Measurements from ENCODE around the gene ECHDC3. TPM values are rescaled to one million over a fixed set of nuclear protein-coding genes. Genes with fewer than 3 reads are reported as not detected.
"Not testable (repeated sequence)": the region's sequence is repeated elsewhere in the genome, so short reads cannot be mapped to it uniquely, and the experiment has no call there.

ECHDC3 gene
- total RNA-seq, 1 donor from 2014 or later: 0.18 TPM

DNA sequence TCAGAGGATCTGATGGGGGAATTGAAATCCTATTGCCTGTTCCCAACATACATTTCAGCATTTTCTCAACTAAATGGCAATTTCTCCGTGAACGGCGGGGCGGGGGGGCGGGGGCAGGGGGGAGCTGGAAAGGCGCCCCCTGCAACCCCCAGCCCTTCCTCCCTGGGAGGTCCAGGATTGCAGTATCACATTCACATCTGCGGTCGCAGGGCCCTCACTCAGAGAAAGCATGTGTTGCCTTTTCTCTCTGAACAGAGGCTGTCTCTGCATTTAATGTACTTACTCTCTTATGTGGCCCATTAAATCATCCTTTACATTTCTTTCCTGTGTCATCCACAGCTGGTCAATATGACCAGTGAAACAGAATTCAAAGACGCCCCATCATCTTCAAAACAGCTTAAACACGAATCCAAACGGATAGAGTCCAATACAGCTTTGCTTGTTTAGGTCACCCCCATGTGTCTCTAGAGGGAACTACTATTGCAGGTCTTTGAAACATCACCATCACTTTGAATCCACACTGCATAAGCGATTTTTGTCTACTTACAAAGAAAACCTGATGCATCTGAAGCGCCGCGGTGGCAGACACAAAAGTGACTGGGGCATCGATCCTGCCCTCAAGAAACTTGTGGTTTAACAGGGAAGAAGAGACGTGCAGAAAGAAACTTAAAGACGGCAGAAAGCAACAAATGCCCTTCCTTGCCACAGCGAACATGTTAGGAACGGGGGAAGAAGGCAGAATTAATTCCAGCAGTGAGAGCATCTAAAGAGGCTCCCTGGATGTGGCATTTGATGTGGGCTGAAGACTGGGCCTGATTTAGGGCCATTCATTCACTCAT, 17.0 kb upstream of the ECHDC3 start:
- Mint-ChIP-seq H3K27me3 (ENCODE audit: insufficient read depth) (peaks cover 39% of the 10 kb centered on the region), H3K4me3 (no peak overlapping the region), H3K36me3 (ENCODE audit: low read depth) (peaks cover 3% of the 10 kb centered on the region), H3K4me1 (ENCODE audit: low read depth) (peaks cover 6% of the 10 kb centered on the region), H3K27ac (no peak overlapping the region), H3K9me3 (peaks cover 11% of the 10 kb centered on the region)
- no peak for DNase-seq (ENCODE audit: low spot score)
- intact Hi-C loops (cut with micrococcal nuclease): loop anchor here (1.0 kb wide), 1 partner anchor 210 kb away; no protein-coding TSS in a partner anchor

DNA sequence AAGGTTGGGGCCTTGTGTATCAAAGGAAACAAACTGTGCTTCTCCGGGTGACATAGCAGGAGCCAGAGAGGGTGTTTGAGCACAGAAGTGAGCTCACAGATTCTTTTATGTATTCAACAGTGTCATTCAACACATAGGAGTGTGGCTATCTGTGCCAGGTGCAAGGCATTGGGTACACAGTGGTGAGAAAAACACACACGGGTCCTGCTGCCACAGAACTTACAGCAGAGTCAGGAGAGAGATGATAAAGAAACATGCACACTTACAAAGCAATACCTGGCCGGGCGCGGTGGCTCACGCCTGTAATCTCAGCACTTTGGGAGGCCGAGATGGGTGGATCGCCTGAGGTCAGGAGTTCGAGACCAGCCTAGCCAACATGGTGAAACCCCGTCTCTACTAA, 16.3 kb upstream of the ECHDC3 start:
- peaks cover 3% of the 10 kb centered on the region for H3K36me3 Mint-ChIP-seq (ENCODE audit: low read depth)
- peaks cover 14% of the 10 kb centered on the region for H3K9me3 Mint-ChIP-seq
- no peak for DNase-seq (ENCODE audit: low spot score)
- H3K4me3 Mint-ChIP-seq: no peak overlapping the region
- intact Hi-C loops (cut with micrococcal nuclease): loop anchor here (1.0 kb wide), 1 partner anchor 211 kb away; no protein-coding TSS in a partner anchor
- peaks cover 6% of the 10 kb centered on the region for H3K4me1 Mint-ChIP-seq (ENCODE audit: low read depth)
- H3K27me3 Mint-ChIP-seq (ENCODE audit: insufficient read depth): peaks cover 33% of the 10 kb centered on the region
- no peak overlapping the region for H3K27ac Mint-ChIP-seq

- Mint-ChIP-seq H3K27ac (no peak overlapping the region), H3K9me3 (peaks cover 14% of the 10 kb centered on the region), H3K36me3 (ENCODE audit: low read depth) (peaks cover 3% of the 10 kb centered on the region), H3K4me1 (ENCODE audit: low read depth) (peaks cover 6% of the 10 kb centered on the region), H3K4me3 (no peak overlapping the region), H3K27me3 (ENCODE audit: insufficient read depth) (peaks cover 21% of the 10 kb centered on the region)
- intact Hi-C loops (cut with micrococcal nuclease): no loop called here
- DNase-seq (ENCODE audit: low spot score): no peak
These were observed 14.6 kb upstream of the ECHDC3 start for GRCh38 chr10:11727563-11727962.

DNA sequence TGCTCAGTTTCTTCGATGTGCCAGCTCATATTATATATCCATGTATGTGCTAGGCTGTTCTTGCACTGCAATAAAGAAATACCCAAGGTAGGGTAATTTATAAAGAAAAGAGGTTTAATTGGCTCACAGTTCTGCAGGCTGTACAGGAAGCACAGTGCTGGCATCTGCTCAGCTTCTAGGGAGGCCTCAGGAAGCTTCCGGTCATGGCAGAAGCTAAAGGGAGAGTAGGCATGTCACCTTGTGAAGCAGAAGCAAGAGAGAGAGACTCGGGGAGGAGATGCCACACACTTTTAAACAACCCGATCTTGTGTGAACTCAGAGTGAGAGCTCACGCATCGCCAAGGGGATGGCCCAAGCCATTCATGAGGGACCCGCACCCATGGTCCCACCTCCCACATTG, 13.8 kb upstream of the ECHDC3 start:
- peaks cover 3% of the 10 kb centered on the region for H3K36me3 Mint-ChIP-seq (ENCODE audit: low read depth)

GRCh38 chr10:11729790-11730315, 12.3 kb upstream of the ECHDC3 start:
- intact Hi-C loops (cut with micrococcal nuclease): no loop called here
- Mint-ChIP-seq H3K9me3 (peaks cover 14% of the 10 kb centered on the region), H3K4me1 (ENCODE audit: low read depth) (peaks cover 6% of the 10 kb centered on the region), H3K4me3 (no peak overlapping the region), H3K27ac (no peak overlapping the region), H3K27me3 (ENCODE audit: insufficient read depth) (peaks cover 17% of the 10 kb centered on the region), H3K36me3 (ENCODE audit: low read depth) (peaks cover 3% of the 10 kb centered on the region)
- no peak for DNase-seq (ENCODE audit: low spot score)

More for the DNA sequence above, 13.8 kb upstream of the ECHDC3 start:
- H3K27ac Mint-ChIP-seq: no peak overlapping the region
- no peak for DNase-seq (ENCODE audit: low spot score)
- peaks cover 6% of the 10 kb centered on the region for H3K4me1 Mint-ChIP-seq (ENCODE audit: low read depth)
- H3K4me3 Mint-ChIP-seq: no peak overlapping the region
- intact Hi-C loops (cut with micrococcal nuclease): no loop called here
- peaks cover 17% of the 10 kb centered on the region for H3K27me3 Mint-ChIP-seq (ENCODE audit: insufficient read depth)
- peaks cover 14% of the 10 kb centered on the region for H3K9me3 Mint-ChIP-seq

GRCh38 chr10:11730779-11731178, 11.4 kb upstream of the ECHDC3 start:
- Mint-ChIP-seq H3K4me1 (ENCODE audit: low read depth) (no peaks in the 10 kb centered on the region), H3K27ac (no peak overlapping the region), H3K4me3 (no peak overlapping the region), H3K9me3 (peaks cover 14% of the 10 kb centered on the region), H3K27me3 (ENCODE audit: insufficient read depth) (peaks cover 10% of the 10 kb centered on the region), H3K36me3 (ENCODE audit: low read depth) (peaks cover 3% of the 10 kb centered on the region)
- intact Hi-C loops (cut with micrococcal nuclease): no loop called here
- DNase-seq (ENCODE audit: low spot score): no peak

- intact Hi-C loops (cut with micrococcal nuclease); H3K36me3 Mint-ChIP-seq (ENCODE audit: low read depth); H3K4me3 Mint-ChIP-seq; H3K4me1 Mint-ChIP-seq (ENCODE audit: low read depth); H3K27ac Mint-ChIP-seq; DNase-seq (ENCODE audit: low spot score): not testable (repeated sequence)
- Mint-ChIP-seq H3K27me3 (ENCODE audit: insufficient read depth) (peaks cover 20% of the 10 kb centered on the region), H3K9me3 (peaks cover 18% of the 10 kb centered on the region)
These were observed 5.4 kb upstream of the ECHDC3 start for GRCh38 chr10:11736767-11737166.

- not testable (repeated sequence) for H3K4me1 Mint-ChIP-seq (ENCODE audit: low read depth)
These were observed 4.7 kb upstream of the ECHDC3 start for GRCh38 chr10:11737258-11738032.

GRCh38 chr10:11740907-11741306, 1.3 kb upstream of the ECHDC3 start:
- H3K4me1 Mint-ChIP-seq (ENCODE audit: low read depth): no peaks in the 10 kb centered on the region
- intact Hi-C loops (cut with micrococcal nuclease): no loop called here
- H3K4me3 Mint-ChIP-seq: no peak overlapping the region
- H3K36me3 Mint-ChIP-seq (ENCODE audit: low read depth): no peaks in the 10 kb centered on the region
- H3K9me3 Mint-ChIP-seq: peaks cover 18% of the 10 kb centered on the region
- no peak overlapping the region for H3K27ac Mint-ChIP-seq
- DNase-seq (ENCODE audit: low spot score): no peak
- H3K27me3 Mint-ChIP-seq (ENCODE audit: insufficient read depth): peaks cover 36% of the 10 kb centered on the region

More at GRCh38 chr10:11737258-11738032, 4.7 kb upstream of the ECHDC3 start:
- peaks cover 20% of the 10 kb centered on the region for H3K27me3 Mint-ChIP-seq (ENCODE audit: insufficient read depth)
- DNase-seq (ENCODE audit: low spot score); H3K4me3 Mint-ChIP-seq; intact Hi-C loops (cut with micrococcal nuclease); H3K36me3 Mint-ChIP-seq (ENCODE audit: low read depth); H3K27ac Mint-ChIP-seq: not testable (repeated sequence)
- peaks cover 18% of the 10 kb centered on the region for H3K9me3 Mint-ChIP-seq

- Mint-ChIP-seq H3K36me3 (ENCODE audit: low read depth) (no peaks in the 10 kb centered on the region), H3K27me3 (ENCODE audit: insufficient read depth) (peaks cover 36% of the 10 kb centered on the region), H3K4me3 (no peak overlapping the region), H3K27ac (no peak overlapping the region), H3K9me3 (peaks cover 18% of the 10 kb centered on the region), H3K4me1 (ENCODE audit: low read depth) (no peaks in the 10 kb centered on the region)
- intact Hi-C loops (cut with micrococcal nuclease): no loop called here
- no peak for DNase-seq (ENCODE audit: low spot score)
These were observed 574 bp upstream of the ECHDC3 start for GRCh38 chr10:11741608-11742007.

GRCh38 chr10:11742779-11743298, 657 bp downstream of the ECHDC3 start:
- DNase-seq (ENCODE audit: low spot score): no peak
- Mint-ChIP-seq H3K4me1 (ENCODE audit: low read depth) (no peaks in the 10 kb centered on the region), H3K27me3 (ENCODE audit: insufficient read depth) (peaks cover 38% of the 10 kb centered on the region), H3K9me3 (peaks cover 16% of the 10 kb centered on the region), H3K4me3 (peak overlapping the region; percentile 20), H3K27ac (no peak overlapping the region), H3K36me3 (ENCODE audit: low read depth) (no peaks in the 10 kb centered on the region)
- intact Hi-C loops (cut with micrococcal nuclease): no loop called here

GRCh38 chr10:11743461-11744338, 1.5 kb downstream of the ECHDC3 start:
- intact Hi-C loops (cut with micrococcal nuclease): no loop called here
- Mint-ChIP-seq H3K4me1 (ENCODE audit: low read depth) (no peaks in the 10 kb centered on the region), H3K9me3 (peaks cover 10% of the 10 kb centered on the region), H3K27ac (no peak overlapping the region), H3K27me3 (ENCODE audit: insufficient read depth) (peaks cover 40% of the 10 kb centered on the region), H3K36me3 (ENCODE audit: low read depth) (no peaks in the 10 kb centered on the region), H3K4me3 (peak overlapping the region; percentile 20)
- no peak for DNase-seq (ENCODE audit: low spot score)

All from activated T-helper 1 cell treated with anti-CD3 and anti-CD28 coated beads, Interleukin-12 subunit alpha, Interleukin-12 subunit beta, Interleukin-2, Interleukin-4 antibody, amounts not matched to agents 30 ng/mL and 10 ng/mL and 1 ng/mL, durations not matched to agents 14 hours and 24 hours and 36 hours (primary cell).